GM12891 (cell line): Measurements from ENCODE around the gene GSTM3.

Source experiments
- PAX5 ChIP-seq: IDR thresholded peaks from 2 replicates; pipeline ENCODE4 v1.6.1; 2011; ENCODE audit warnings: low read length, moderate library complexity, mild to moderate bottlenecking; ENCODE audit not compliant: insufficient read depth, severe bottlenecking
- POLR2A ChIP-seq: IDR thresholded peaks from 2 replicates; pipeline ENCODE4 v1.6.1; 2011; ENCODE audit warnings: low read depth, low read length, control low read depth
- POLR2AphosphoS5 ChIP-seq: IDR thresholded peaks from 2 replicates; pipeline ENCODE4 v1.6.1; 2011; ENCODE audit warnings: low read depth, low read length, control low read depth
- POU2F2 ChIP-seq: IDR thresholded peaks from 2 replicates; pipeline ENCODE4 v1.6.1; 2011; ENCODE audit warnings: low read depth, mild to moderate bottlenecking, control low read depth, low read length, moderate library complexity
- TAF1 ChIP-seq: IDR thresholded peaks from 2 replicates; pipeline ENCODE4 v1.6.1; 2011; ENCODE audit warnings: low read depth, low read length, control low read depth

DNA sequence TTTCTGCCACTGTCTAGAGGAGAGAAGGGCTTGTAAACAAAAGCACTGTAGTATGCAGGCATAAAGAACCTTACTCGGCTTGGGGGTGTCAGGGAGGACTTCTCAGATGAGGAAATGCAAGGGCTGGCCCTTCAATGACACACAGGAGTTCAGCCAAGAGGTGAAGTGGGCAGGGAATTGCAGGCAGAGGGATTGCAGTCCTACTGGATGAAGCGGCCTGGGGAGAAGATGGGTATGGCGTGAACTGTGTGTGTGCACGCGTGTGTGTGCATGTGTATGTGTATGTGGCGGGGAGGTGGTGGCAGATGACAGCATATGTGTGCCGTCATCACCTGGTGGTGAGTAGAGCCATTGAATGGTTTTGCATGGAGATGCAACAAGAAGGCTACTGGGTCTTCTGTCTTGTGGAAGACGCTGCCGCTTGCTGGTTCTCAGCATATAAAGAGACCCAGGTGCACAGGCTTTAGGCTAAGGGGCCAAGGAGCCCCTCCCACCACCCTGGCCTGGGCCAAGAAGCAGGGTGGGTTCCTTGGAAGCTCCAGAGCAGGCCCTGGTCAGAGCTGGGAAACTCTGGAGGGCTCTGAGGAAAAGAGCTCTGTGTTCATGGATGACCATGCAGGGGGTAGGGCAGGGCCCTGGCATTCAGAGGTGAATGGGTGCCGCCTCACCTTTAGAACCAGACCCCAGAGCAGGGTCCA is 26.9 kb upstream of the GSTM3 start:
- TF ChIP-seq POLR2A: no peak
- no peak for TF ChIP-seq TAF1
- no peak for TF ChIP-seq POLR2AphosphoS5
- TF ChIP-seq PAX5: no peak
- TF ChIP-seq POU2F2: no peak
